Body of pancreas (tissue), 4 donors: ENCODE measurements around the gene DEFB126. TPM values are rescaled to one million over a fixed set of nuclear protein-coding genes. Genes with fewer than 3 reads are reported as not detected.
A peak's percentile ranks its signal among the peaks of the same experiment; 100 is the strongest.
"Not testable (repeated sequence)": the region's sequence is repeated elsewhere in the genome, so short reads cannot be mapped to it uniquely, and the experiment has no call there.

ENCODE experiments used
- ATAC-seq: fragments of 150-250 bp; one replicate; pipeline ENCODE4 v1.9.1; 2016
- DNase-seq, 4 donors: peaks; one replicate each; pipeline ENCODE4 v3.0.0-alpha.2; 2019
- H3K27ac ChIP-seq, 4 donors: fragments of 200-600 bp; sonication (generic); 1 replicate in 3 of 4; 2 replicates in 1 of 4; pipeline versions ENCODE4 v1.5.1 to v1.6.1; 2016 to 2019; ENCODE audit warnings: mild to moderate bottlenecking in 1 of 4, mixed read lengths in 1 of 4, moderate library complexity in 1 of 4
- H3K27me3 ChIP-seq, 2 donors: fragments of 200-600 bp; sonication (generic); one replicate each; pipeline ENCODE4 v1.6.0; 2016; ENCODE audit warnings: mild to moderate bottlenecking in 1 of 2
- H3K36me3 ChIP-seq, 2 donors: fragments of 200-600 bp; sonication (generic); replicated peaks in 1 of 2; 2 replicates each; pipeline ENCODE4 v1.5.1; 2016; ENCODE audit warnings: low read depth in 2 of 2; ENCODE audit not compliant: insufficient read depth in 1 of 2
- H3K4me1 ChIP-seq: fragments of 200-600 bp; sonication (generic); one replicate; pipeline ENCODE4 v1.6.0; 2016
- H3K4me3 ChIP-seq, 2 donors: fragments of 200-600 bp; sonication (generic); 1 replicate in 1 of 2; 2 replicates in 1 of 2; pipeline ENCODE4 v1.5.1; 2016 to 2019
- H3K9me3 ChIP-seq, 3 donors: fragments of 200-600 bp; sonication (generic); 1 replicate in 2 of 3; 2 replicates in 1 of 3; pipeline ENCODE4 v1.5.1; 2016
- CTCF ChIP-seq, 7 experiments: fragments of 450-650 bp in 4 of 7; fragments of 200-600 bp in 3 of 7; sonication (generic) in 3 of 7; IDR thresholded peaks; one replicate each; pipeline ENCODE4 v1.5.1; 2016 to 2019; ENCODE audit warnings: antibody characterized with exemption in 7 of 7
- POLR2A ChIP-seq, 3 donors: fragments of 450-650 bp; IDR thresholded peaks; one replicate each; pipeline ENCODE4 v1.6.1; 2016; ENCODE audit warnings: antibody characterized with exemption in 3 of 3, mild to moderate bottlenecking in 2 of 3
- WGBS, 2 donors: methylation state at CpG; one replicate each; pipeline ENCODE4 v1.1.5; 2017; 5-methylcytosine and 5-hydroxymethylcytosine counted together
- intact Hi-C: fragments of 100-400 bp; cut with DNase I; formaldehyde crosslinking; loops from one replicate; pipeline ENCODE4 v1.15.1; 2023
- total RNA-seq, 2 donors: library from RNA; depleted of rRNA; stranded (reverse); fragments of >200 nt; gene quantifications; one replicate each; pipeline ENCODE4 v1.1.0, GENCODE V29; 2016

Gene DEFB126
- total RNA-seq, 2 donors from 2014 or later, result not detected

- H3K36me3 ChIP-seq, result no peaks in the 10 kb centered on the region
- H3K4me3 ChIP-seq, result no peak overlapping the region
- intact Hi-C loops, result no loop called here
- H3K4me1 ChIP-seq, result no peaks in the 10 kb centered on the region
- TF ChIP-seq POLR2A (IDR thresholded peaks at IDR 0.05), result no peak
- no peak for TF ChIP-seq CTCF (IDR thresholded peaks at IDR 0.05)
- no peak overlapping the region for H3K27ac ChIP-seq
- H3K9me3 ChIP-seq, result no peaks in the 10 kb centered on the region
- WGBS, 2 donors, result 71 to 84% methylated on average over 3 to 5 of the region's 5 CpGs
- H3K27me3 ChIP-seq, result peaks cover 0 to 6% of the 10 kb centered on the region in 2 donors
- ATAC-seq (no peak), DNase-seq (no peak)
These were observed 38.9 kb upstream of the DEFB126 start for GRCh38 chr20:103456-103855.

GRCh38 chr20:112396-112795 is 30.0 kb upstream of the DEFB126 start:
- Histone ChIP-seq H3K27me3 (no peaks in the 10 kb centered on the region), H3K4me1 (no peaks in the 10 kb centered on the region), H3K27ac (no peak overlapping the region), H3K9me3 (no peaks in the 10 kb centered on the region), H3K36me3 (no peaks in the 10 kb centered on the region), H3K4me3 (no peak overlapping the region)
- ATAC-seq, result no peak
- DNase-seq, result no peak
- TF ChIP-seq POLR2A (IDR thresholded peaks at IDR 0.05) (no peak), CTCF (IDR thresholded peaks at IDR 0.05) (no peak)
- intact Hi-C loops, result no loop called here

GRCh38 chr20:117518-117917 is 24.9 kb upstream of the DEFB126 start:
- no peaks in the 10 kb centered on the region for H3K36me3 ChIP-seq
- no peak overlapping the region for H3K27ac ChIP-seq
- intact Hi-C loops, result no loop called here
- TF ChIP-seq CTCF (IDR thresholded peaks at IDR 0.05) (no peak), POLR2A (IDR thresholded peaks at IDR 0.05) (no peak)
- H3K4me3 ChIP-seq, result no peak overlapping the region
- DNase-seq, result no peak
- no peaks in the 10 kb centered on the region for H3K27me3 ChIP-seq
- H3K9me3 ChIP-seq, result no peaks in the 10 kb centered on the region
- no peak for ATAC-seq
- no peaks in the 10 kb centered on the region for H3K4me1 ChIP-seq

- ATAC-seq, H3K9me3 ChIP-seq, H3K36me3 ChIP-seq, H3K4me1 ChIP-seq, intact Hi-C loops, H3K4me3 ChIP-seq, H3K27ac ChIP-seq, H3K27me3 ChIP-seq, DNase-seq: not testable (repeated sequence)
- 82 to 85% methylated on average over 18 to 21 of the region's 28 CpGs for WGBS, 2 donors
These were observed 12.5 kb upstream of the DEFB126 start for GRCh38 chr20:129786-130323.

GRCh38 chr20:137668-138490 is 4.5 kb upstream of the DEFB126 start:
- 59 to 69% methylated on average over 11 of the region's 11 CpGs for WGBS, 2 donors
- DNase-seq (no peak), ATAC-seq (no peak)
- H3K4me3 ChIP-seq, result no peak overlapping the region
- no peaks in the 10 kb centered on the region for H3K9me3 ChIP-seq
- H3K4me1 ChIP-seq, result no peaks in the 10 kb centered on the region
- H3K27ac ChIP-seq, result no peak overlapping the region
- H3K27me3 ChIP-seq, result peaks cover 0 to 3% of the 10 kb centered on the region in 2 donors
- intact Hi-C loops, result no loop called here
- TF ChIP-seq POLR2A (IDR thresholded peaks at IDR 0.05) (no peak), CTCF (IDR thresholded peaks at IDR 0.05) (peak in 2 of 7 experiments; percentile 4 to 10)
- no peaks in the 10 kb centered on the region for H3K36me3 ChIP-seq
